GM19397 (cell line): ENCODE results near the gene PCTP.

Experiments
- ATAC-seq: cut with Tn5 transposase; IDR thresholded peaks from one replicate; pipeline ENCODE4 v1.9.1; 2021; ENCODE audit warnings: mild to moderate bottlenecking, moderate library complexity; ENCODE audit not compliant: unreplicated experiment

PCTP gene

GRCh38 chr17:55785181-55785580, 34.3 kb downstream of the PCTP start:
- no peak for ATAC-seq

- ATAC-seq, result no peak
These were observed 42.4 kb downstream of the PCTP start for GRCh38 chr17:55793272-55793671.

GRCh38 chr17:55794725-55795482, 44.1 kb downstream of the PCTP start:
- no peak for ATAC-seq

GRCh38 chr17:55806745-55807495, 56.1 kb downstream of the PCTP start:
- ATAC-seq, result no peak

GRCh38 chr17:55811536-55811935, 60.7 kb downstream of the PCTP start:
- ATAC-seq, result no peak

GRCh38 chr17:55812323-55812722, 61.5 kb downstream of the PCTP start:
- ATAC-seq, result no peak

GRCh38 chr17:55813944-55814343, 63.1 kb downstream of the PCTP start:
- ATAC-seq, result no peak

- ATAC-seq, result no peak
These were observed 63.5 kb downstream of the PCTP start for GRCh38 chr17:55814377-55814776.

- no peak for ATAC-seq
These were observed 65.9 kb downstream of the PCTP start for GRCh38 chr17:55816532-55817396.

- no peak for ATAC-seq
These were observed 66.5 kb downstream of the PCTP start for GRCh38 chr17:55817397-55817709.

GRCh38 chr17:55818026-55818425, 67.2 kb downstream of the PCTP start:
- no peak for ATAC-seq

GRCh38 chr17:55818451-55819375, 67.9 kb downstream of the PCTP start:
- ATAC-seq, result no peak

- no peak for ATAC-seq
These were observed 69.8 kb downstream of the PCTP start for GRCh38 chr17:55820675-55821074.

GRCh38 chr17:55822028-55822427, 71.2 kb downstream of the PCTP start:
- no peak for ATAC-seq

- no peak for ATAC-seq
These were observed 74.4 kb downstream of the PCTP start for GRCh38 chr17:55825213-55825612.
